H1 (cell line): ENCODE data around the gene ANO2. TPM values are rescaled to one million over a fixed set of nuclear protein-coding genes. Genes with fewer than 3 reads are reported as not detected.

Experiments
- HDAC2 ChIP-seq, 2 experiments: fragments of 300-600 bp in 1 of 2; sonication (generic) in 1 of 2; IDR thresholded peaks; 2 replicates each; pipeline ENCODE4 v1.6.1; 2011 to 2012; ENCODE audit warnings: low read depth in 2 of 2, low read length in 2 of 2, mild to moderate bottlenecking in 2 of 2, moderate library complexity in 2 of 2, borderline replicate concordance in 1 of 2, inconsistent platforms in 1 of 2
- RXRA ChIP-seq: IDR thresholded peaks from 2 replicates; pipeline ENCODE4 v1.6.1; 2011; ENCODE audit warnings: low read depth, mild to moderate bottlenecking, low read length, moderate library complexity; ENCODE audit not compliant: insufficient read depth
- polyA plus RNA-seq, 7 experiments: library from polyadenylated mRNA; depleted of rRNA in 3 of 7; stranded (reverse) in 5 of 7; unstranded in 2 of 7; fragments of >200 nt in 5 of 7; fragments of 200-250 nt in 2 of 7; gene quantifications; 1 replicate in 5 of 7; 2 replicates in 1 of 7; 4 replicates in 1 of 7; pipeline versions ENCODE4 v1.2.1 to v1.2.3, GENCODE V29; 2011 to 2013; ENCODE audit warnings: missing spikeins in 2 of 7, mixed read lengths in 2 of 7
- total RNA-seq: library from RNA; stranded (reverse); fragmentation: NEBNext Ultra II Directional; extraction: Animal tissue kit (Norgen Biotek cat#: 25700); gene quantifications from 2 replicates; pipeline ENCODE4 v1.2.1, GENCODE V29; 2021

The ANO2 gene
- total and polyA plus RNA-seq, 2 of the 8 experiments (the other 6 are each of a cell fraction or from before 2014, with no cell fraction given), result 1.9 to 5.5 TPM

DNA sequence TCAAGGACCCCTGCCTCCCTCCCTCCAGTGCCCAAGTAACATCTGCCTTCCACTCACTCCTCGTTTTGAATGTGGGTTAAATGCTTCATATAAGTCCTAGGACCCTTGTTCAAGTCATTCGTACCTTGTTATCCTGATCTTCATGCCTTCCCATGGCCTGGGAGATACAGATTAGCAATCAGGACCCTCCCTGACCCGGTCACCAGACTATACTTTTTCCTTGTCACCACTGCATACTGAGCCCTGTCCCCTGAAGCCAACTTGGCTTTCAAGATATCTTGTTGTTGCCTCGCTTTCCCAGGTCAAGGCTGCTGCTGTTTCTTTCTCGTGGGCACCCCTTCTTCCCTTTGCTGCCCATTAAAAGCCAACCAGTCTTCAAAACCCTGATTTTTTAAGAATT lies 208.5 kb downstream of the ANO2 start (continued):
- TF ChIP-seq HDAC2 (IDR thresholded peaks at IDR 0.05; ENCODE audit: borderline replicate concordance in 1 of 2, low read depth in 2 of 2, low read length in 2 of 2), result no peak
- no peak for TF ChIP-seq RXRA
